ENCODE results near the gene MACROD2. TPM values are rescaled to one million over a fixed set of nuclear protein-coding genes. Genes with fewer than 3 reads are reported as not detected.

The MACROD2 gene
- total RNA-seq, 4 donors from 2014 or later, result 4.0 to 14.1 (median 10.4) TPM

- no peak overlapping the region for H3K27ac ChIP-seq
- no peaks in the 10 kb centered on the region for H3K4me1 ChIP-seq
- DNase-seq (ENCODE audit: low spot score in 2 of 2), result no peak
- H3K4me3 ChIP-seq, result no peak overlapping the region
- no peaks in the 10 kb centered on the region for H3K9me3 ChIP-seq
- no peaks in the 10 kb centered on the region for H3K27me3 ChIP-seq
- H3K36me3 ChIP-seq, result no peaks in the 10 kb centered on the region
- TF ChIP-seq POLR2A (IDR thresholded peaks at IDR 0.05) (no peak), CTCF (IDR thresholded peaks at IDR 0.05) (no peak), EP300 (IDR thresholded peaks at IDR 0.05) (no peak)
- WGBS, 2 donors, result 92 to 94% methylated on average over 4 to 11 of the region's 11 CpGs
These were observed 1037.0 kb downstream of the MACROD2 start for GRCh38 chr20:15032352-15032622.

- H3K27me3 ChIP-seq, result no peaks in the 10 kb centered on the region
- TF ChIP-seq EP300 (IDR thresholded peaks at IDR 0.05) (no peak), CTCF (IDR thresholded peaks at IDR 0.05) (no peak), POLR2A (IDR thresholded peaks at IDR 0.05) (no peak)
- H3K4me3 ChIP-seq, result no peak overlapping the region
- H3K36me3 ChIP-seq, result no peaks in the 10 kb centered on the region
- 90 to 93% methylated on average over 4 of the region's 4 CpGs for WGBS, 2 donors
- H3K27ac ChIP-seq, result no peak overlapping the region
- no peaks in the 10 kb centered on the region for H3K9me3 ChIP-seq
- no peaks in the 10 kb centered on the region for H3K4me1 ChIP-seq
- DNase-seq (ENCODE audit: low spot score in 2 of 2), result no peak
These were observed 1038.0 kb downstream of the MACROD2 start for GRCh38 chr20:15033269-15033668.

- Histone ChIP-seq H3K27ac (no peak overlapping the region), H3K9me3 (no peaks in the 10 kb centered on the region), H3K36me3 (no peaks in the 10 kb centered on the region), H3K4me1 (no peaks in the 10 kb centered on the region), H3K27me3 (no peaks in the 10 kb centered on the region), H3K4me3 (no peak overlapping the region)
- WGBS, 2 donors, result 72 to 76% methylated on average over 8 of the region's 8 CpGs
- no peak for DNase-seq (ENCODE audit: low spot score in 2 of 2)
- no peak for TF ChIP-seq POLR2A (IDR thresholded peaks at IDR 0.05)
- TF ChIP-seq EP300 (IDR thresholded peaks at IDR 0.05), result no peak
- TF ChIP-seq CTCF (IDR thresholded peaks at IDR 0.05), result no peak
These were observed 1038.6 kb downstream of the MACROD2 start for GRCh38 chr20:15033891-15034290.

GRCh38 chr20:15036948-15037347, 1041.6 kb downstream of the MACROD2 start:
- no peak for TF ChIP-seq EP300 (IDR thresholded peaks at IDR 0.05)
- TF ChIP-seq CTCF (IDR thresholded peaks at IDR 0.05), result no peak
- no peak for TF ChIP-seq POLR2A (IDR thresholded peaks at IDR 0.05)
- Histone ChIP-seq H3K9me3 (no peaks in the 10 kb centered on the region), H3K27me3 (no peaks in the 10 kb centered on the region)

GRCh38 chr20:15039088-15039752, 1043.9 kb downstream of the MACROD2 start:
- no peak for TF ChIP-seq POLR2A (IDR thresholded peaks at IDR 0.05)
- Histone ChIP-seq H3K36me3 (no peaks in the 10 kb centered on the region), H3K4me1 (peaks cover 0 to under 1% (median 0%) of the 10 kb centered on the region in 4 donors), H3K27me3 (no peaks in the 10 kb centered on the region), H3K9me3 (no peaks in the 10 kb centered on the region), H3K4me3 (no peak overlapping the region), H3K27ac (no peak overlapping the region)
- no peak for DNase-seq (ENCODE audit: low spot score in 2 of 2)
- WGBS, 2 donors, result 93 to 96% methylated on average over 2 of the region's 2 CpGs

More at GRCh38 chr20:15036948-15037347, 1041.6 kb downstream of the MACROD2 start:
- 78 to 83% methylated on average over 3 of the region's 3 CpGs for WGBS, 2 donors
- DNase-seq (ENCODE audit: low spot score in 2 of 2), result no peak
- Histone ChIP-seq H3K4me3 (no peak overlapping the region), H3K27ac (no peak overlapping the region), H3K36me3 (no peaks in the 10 kb centered on the region), H3K4me1 (no peaks in the 10 kb centered on the region)

- Histone ChIP-seq H3K36me3 (no peaks in the 10 kb centered on the region), H3K27ac (no peak overlapping the region), H3K27me3 (no peaks in the 10 kb centered on the region), H3K4me3 (no peak overlapping the region), H3K4me1 (peaks cover 0 to 15% (median 1%) of the 10 kb centered on the region in 4 donors), H3K9me3 (no peaks in the 10 kb centered on the region)
- TF ChIP-seq CTCF (IDR thresholded peaks at IDR 0.05), result no peak
- TF ChIP-seq POLR2A (IDR thresholded peaks at IDR 0.05), result no peak
- no peak for TF ChIP-seq EP300 (IDR thresholded peaks at IDR 0.05)
- no peak for DNase-seq (ENCODE audit: low spot score in 2 of 2)
- 96 to 100% methylated on average over 1 of the region's 1 CpG for WGBS, 2 donors
These were observed 1047.4 kb downstream of the MACROD2 start for GRCh38 chr20:15042723-15043122.

Data from tibial nerve (tissue), 4 donors.